Neural cell (in vitro differentiated cells): Measurements from ENCODE around the gene GET3. TPM values are rescaled to one million over a fixed set of nuclear protein-coding genes. Genes with fewer than 3 reads are reported as not detected.

ENCODE experiments used
- H2AFZ ChIP-seq: fragments of 200-600, 300-800 bp; sonication (generic), shearing (Covaris generic); 2 replicates; pipeline ENCODE4 v1.6.0; 2014; ENCODE audit warnings: low read depth, mild to moderate bottlenecking, antibody characterized with exemption, low read length, moderate library complexity
- H3F3A ChIP-seq: fragments of 200-600 bp; shearing (Covaris generic); 2 replicates; pipeline ENCODE4 v1.6.1; 2016; ENCODE audit warnings: mild to moderate bottlenecking, moderate library complexity, mixed read lengths, antibody characterized with exemption, low read length; ENCODE audit not compliant: insufficient read depth, poor library complexity, severe bottlenecking
- H3K27ac ChIP-seq: fragments of 200-600, 300-800 bp; sonication (generic), shearing (Covaris generic); 2 replicates; pipeline ENCODE4 v1.5.1; 2014; ENCODE audit warnings: mild to moderate bottlenecking, low read length, moderate library complexity
- H3K27me3 ChIP-seq: fragments of 300-800, 200-600 bp; sonication (generic), shearing (Covaris generic); 2 replicates; pipeline ENCODE4 v1.6.0; 2014; ENCODE audit warnings: mild to moderate bottlenecking, low read depth, low read length, moderate library complexity; ENCODE audit not compliant: insufficient read depth
- H3K36me3 ChIP-seq: fragments of 300-800, 200-600 bp; sonication (generic), shearing (Covaris generic); 2 replicates; pipeline ENCODE4 v1.5.1; 2014; ENCODE audit warnings: mild to moderate bottlenecking, antibody characterized with exemption, low read length, moderate library complexity; ENCODE audit not compliant: insufficient read depth
- H3K4me2 ChIP-seq: fragments of 300-800, 200-600 bp; sonication (generic), shearing (Covaris generic); 2 replicates; pipeline ENCODE4 v1.6.0; 2014; ENCODE audit warnings: mild to moderate bottlenecking, low read length
- H3K4me3 ChIP-seq: fragments of 300-800, 200-600 bp; sonication (generic), shearing (Covaris generic); 2 replicates; pipeline ENCODE4 v1.5.1; 2014; ENCODE audit warnings: mild to moderate bottlenecking, low read length, moderate library complexity
- H3K79me2 ChIP-seq: fragments of 200-600 bp; shearing (Covaris generic); replicated peaks from 2 replicates; pipeline ENCODE4 v1.6.0; 2014; ENCODE audit warnings: mild to moderate bottlenecking, low read length, moderate library complexity; ENCODE audit not compliant: insufficient read depth
- H3K9ac ChIP-seq: fragments of 300-800, 200-600 bp; sonication (generic), shearing (Covaris generic); 2 replicates; pipeline ENCODE4 v1.6.1; 2016; ENCODE audit warnings: mild to moderate bottlenecking, low read length, mixed read lengths
- H3K9me2 ChIP-seq: fragments of 200-600 bp; shearing (Covaris generic); 2 replicates; pipeline ENCODE4 v1.6.1; 2016; ENCODE audit warnings: mild to moderate bottlenecking, low read length, mixed read lengths; ENCODE audit not compliant: insufficient read depth
- H3K9me3 ChIP-seq: fragments of 200-600, 300-800 bp; sonication (generic), shearing (Covaris generic); 2 replicates; pipeline ENCODE4 v1.6.1; 2016; ENCODE audit warnings: mild to moderate bottlenecking, mixed run types, low read length, moderate library complexity, mixed read lengths
- H4K20me1 ChIP-seq: fragments of 200-600 bp; shearing (Covaris generic); 2 replicates; pipeline ENCODE4 v1.6.1; 2016; ENCODE audit warnings: mild to moderate bottlenecking, mixed run types; ENCODE audit not compliant: insufficient read depth
- CTCF ChIP-seq: fragments of 450-650 bp; IDR thresholded peaks from 2 replicates; pipeline ENCODE4 v1.5.1; 2014; ENCODE audit warnings: antibody characterized with exemption, mild to moderate bottlenecking, moderate library complexity; ENCODE audit not compliant: poor library complexity, severe bottlenecking
- EP300 ChIP-seq: fragments of 450-650 bp; conservative IDR thresholded peaks from 2 replicates; pipeline ENCODE4 v1.6.1; 2014; ENCODE audit warnings: antibody characterized with exemption, mild to moderate bottlenecking, moderate library complexity; ENCODE audit not compliant: poor library complexity, severe bottlenecking
- EZH2 ChIP-seq: fragments of 200-600, 300-800 bp; shearing (Covaris generic), sonication (generic); IDR thresholded peaks from 2 replicates; pipeline ENCODE4 v1.6.1; 2014; ENCODE audit warnings: antibody characterized with exemption, low read length, borderline replicate concordance, mild to moderate bottlenecking; ENCODE audit not compliant: insufficient read depth, poor library complexity, severe bottlenecking
- MXI1 ChIP-seq: fragments of 450-650 bp; conservative IDR thresholded peaks from 2 replicates; pipeline ENCODE4 v1.6.1; 2014; ENCODE audit warnings: antibody characterized with exemption, mild to moderate bottlenecking; ENCODE audit not compliant: poor library complexity, severe bottlenecking
- POLR2AphosphoS5 ChIP-seq: IDR thresholded peaks from 2 replicates; pipeline ENCODE4 v1.6.1; 2012
- SMC3 ChIP-seq: fragments of 450-650 bp; conservative IDR thresholded peaks from 2 replicates; pipeline ENCODE4 v1.6.1; 2014; ENCODE audit warnings: antibody characterized with exemption, mild to moderate bottlenecking, moderate library complexity; ENCODE audit not compliant: poor library complexity
- TAF1 ChIP-seq: IDR thresholded peaks from 2 replicates; pipeline ENCODE4 v1.6.1; 2012; ENCODE audit warnings: low read depth
- polyA plus RNA-seq: library from polyadenylated mRNA; depleted of rRNA; stranded (reverse); fragments of >200 nt; gene quantifications from 2 replicates; pipeline ENCODE4 v1.2.3, GENCODE V29; 2014

The GET3 gene
- polyA plus RNA-seq, 1 donor from 2014 or later = 89.6 TPM

GRCh38 chr19:12750851-12751250, 13.6 kb downstream of the GET3 start:
- no peak overlapping the region for H2AFZ ChIP-seq

GRCh38 chr19:12751635-12752034, 14.3 kb downstream of the GET3 start, which contains the start of gene BEST2:
TSS of gene BEST2 (plus strand) at chr19:12751791. CDS start at chr19:12752593, 802 bp downstream.
- no peaks in the 10 kb centered on the region for H3K9me2 ChIP-seq
- H3K27ac ChIP-seq = no peak within 1 kb of the TSS
- no peaks in the 10 kb centered on the region for H3K79me2 ChIP-seq
- H3F3A ChIP-seq = no peaks in the 10 kb centered on the region
- H2AFZ ChIP-seq = no peak within 1 kb of the TSS
- H3K36me3 ChIP-seq = no peaks in the 10 kb centered on the region
- no peak within 1 kb of the TSS for H3K4me2 ChIP-seq
- H3K9ac ChIP-seq = no peak within 1 kb of the TSS
- H3K4me3 ChIP-seq = no peak within 1 kb of the TSS
- H3K9me3 ChIP-seq = no peaks in the 10 kb centered on the region
- H4K20me1 ChIP-seq = no peaks in the 10 kb centered on the region
- H3K27me3 ChIP-seq = peaks cover 20% of the 10 kb centered on the region
- no peak for TF ChIP-seq EZH2
- no peak for TF ChIP-seq CTCF
- TF ChIP-seq POLR2AphosphoS5 = no peak
- TF ChIP-seq SMC3 = no peak

More at GRCh38 chr19:12750851-12751250, 13.6 kb downstream of the GET3 start:
- Histone ChIP-seq H3K27ac (no peak overlapping the region), H3K9me3 (no peaks in the 10 kb centered on the region), H3F3A (no peaks in the 10 kb centered on the region), H3K4me2 (no peak overlapping the region), H4K20me1 (no peaks in the 10 kb centered on the region), H3K9me2 (no peaks in the 10 kb centered on the region), H3K27me3 (peaks cover 20% of the 10 kb centered on the region), H3K9ac (no peak overlapping the region), H3K79me2 (no peaks in the 10 kb centered on the region), H3K4me3 (no peak overlapping the region), H3K36me3 (no peaks in the 10 kb centered on the region)
- no peak for TF ChIP-seq TAF1
- no peak for TF ChIP-seq MXI1
- TF ChIP-seq CTCF = no peak
- no peak for TF ChIP-seq SMC3
- no peak for TF ChIP-seq EZH2

- Histone ChIP-seq H3K27ac (no peak overlapping the region), H3K9ac (no peak overlapping the region), H3K36me3 (no peaks in the 10 kb centered on the region), H2AFZ (no peak overlapping the region), H3K9me3 (no peaks in the 10 kb centered on the region), H3K4me2 (no peak overlapping the region), H4K20me1 (no peaks in the 10 kb centered on the region), H3K27me3 (peaks cover 20% of the 10 kb centered on the region), H3K79me2 (no peaks in the 10 kb centered on the region), H3F3A (no peaks in the 10 kb centered on the region), H3K4me3 (no peak overlapping the region), H3K9me2 (no peaks in the 10 kb centered on the region)
- TF ChIP-seq EP300 (no peak), CTCF (no peak), EZH2 (no peak)
Measured at GRCh38 chr19:12752056-12752781, 14.9 kb downstream of the GET3 start.
